GM23338 (cell line): Measurements from ENCODE around the gene CCL24. TPM values are rescaled to one million over a fixed set of nuclear protein-coding genes. Genes with fewer than 3 reads are reported as not detected.

Source experiments
- ATAC-seq: fragments of 200-7000 bp; cut with Tn5 transposase; 3 replicates; pipeline ENCODE4 v1.9.1; 2020
- DNase-seq: peaks from one replicate; pipeline ENCODE4 v3.0.0-alpha.2; 2015; ENCODE audit warnings: low spot score
- H2AFZ ChIP-seq: fragments of 200-600 bp; sonication (generic); 2 replicates; pipeline ENCODE4 v1.8.0; 2016; ENCODE audit warnings: antibody characterized with exemption, mild to moderate bottlenecking, moderate library complexity
- H3F3A ChIP-seq: fragments of 200-600 bp; sonication (generic); replicated peaks from 2 replicates; pipeline ENCODE4 v1.8.0; 2017; ENCODE audit warnings: antibody characterized with exemption, mixed run types, low read depth
- H3K27ac ChIP-seq: fragments of 200-600 bp; sonication (generic); 2 replicates; pipeline ENCODE4 v1.6.1; 2016; ENCODE audit warnings: low read depth
- H3K27me3 ChIP-seq: fragments of 200-600 bp; sonication (generic); 2 replicates; pipeline ENCODE4 v1.8.0; 2016; ENCODE audit warnings: mild to moderate bottlenecking, mixed run types, moderate library complexity; ENCODE audit not compliant: insufficient read depth
- H3K36me3 ChIP-seq: fragments of 200-600 bp; sonication (generic); 2 replicates; pipeline ENCODE4 v1.8.0; 2016; ENCODE audit warnings: mild to moderate bottlenecking; ENCODE audit not compliant: insufficient read depth
- H3K4me1 ChIP-seq: fragments of 200-600 bp; sonication (generic); 2 replicates; pipeline ENCODE4 v1.8.0; 2016; ENCODE audit warnings: mild to moderate bottlenecking, moderate library complexity; ENCODE audit not compliant: insufficient read depth
- H3K4me2 ChIP-seq: fragments of 200-600 bp; sonication (generic); 2 replicates; pipeline ENCODE4 v1.7.1; 2017; ENCODE audit warnings: mixed run types
- H3K4me3 ChIP-seq: fragments of 200-600 bp; sonication (generic); 2 replicates; pipeline ENCODE4 v1.6.1; 2016; ENCODE audit warnings: mixed run types
- H3K79me2 ChIP-seq: fragments of 200-600 bp; sonication (generic); replicated peaks from 2 replicates; pipeline ENCODE4 v1.8.0; 2017; ENCODE audit warnings: mild to moderate bottlenecking; ENCODE audit not compliant: insufficient read depth
- H3K9me2 ChIP-seq: fragments of 200-600 bp; sonication (generic); 2 replicates; pipeline ENCODE4 v1.8.0; 2017; ENCODE audit not compliant: insufficient read depth
- H4K20me1 ChIP-seq: fragments of 200-600 bp; sonication (generic); replicated peaks from 2 replicates; pipeline ENCODE4 v1.8.0; 2017; ENCODE audit warnings: mild to moderate bottlenecking; ENCODE audit not compliant: insufficient read depth
- H3K27ac Mint-ChIP-seq: 2 replicates; pipeline ENCODE4 v1.8.0; 2020; ENCODE audit warnings: inconsistent platforms, mild to moderate bottlenecking, moderate library complexity, mixed read lengths
- H3K27me3 Mint-ChIP-seq: 3 replicates; pipeline ENCODE4 v1.8.0; 2022; ENCODE audit warnings: low read depth, mild to moderate bottlenecking, moderate library complexity, mixed read lengths, inconsistent platforms; ENCODE audit not compliant: insufficient read depth, poor library complexity
- H3K36me3 Mint-ChIP-seq: 3 replicates; pipeline ENCODE4 v1.8.0; 2021; ENCODE audit warnings: low read depth, mild to moderate bottlenecking, inconsistent platforms, moderate library complexity, mixed read lengths
- H3K4me1 Mint-ChIP-seq: 3 replicates; pipeline ENCODE4 v1.8.0; 2020; ENCODE audit warnings: mild to moderate bottlenecking, inconsistent platforms, mixed read lengths
- H3K4me3 Mint-ChIP-seq: 3 replicates; pipeline ENCODE4 v1.8.0; 2021; ENCODE audit warnings: moderate library complexity, mild to moderate bottlenecking, inconsistent platforms, mixed read lengths
- H3K9me3 Mint-ChIP-seq: 3 replicates; pipeline ENCODE4 v1.8.0; 2020; ENCODE audit warnings: moderate library complexity, mild to moderate bottlenecking, inconsistent platforms, mixed read lengths
- CREB1 ChIP-seq: fragments of 250-450 bp; sonication (Bioruptor Pico); IDR thresholded peaks from 2 replicates; pipeline ENCODE4 v1.5.0; 2020; ENCODE audit warnings: low read depth, mild to moderate bottlenecking, moderate library complexity
- CTCF ChIP-seq, 2 experiments: fragments of 200-600 bp in 1 of 2; sonication (generic) in 1 of 2; conservative IDR thresholded peaks; 2 replicates each; pipeline versions ENCODE4 v1.5.1 to v1.6.1; 2016 to 2017; ENCODE audit warnings: antibody characterized with exemption in 2 of 2, low read depth in 2 of 2, mild to moderate bottlenecking in 2 of 2, moderate library complexity in 1 of 2
- ETS1 ChIP-seq: IDR thresholded peaks from 2 replicates; pipeline ENCODE4 v1.6.1; 2016; ENCODE audit warnings: antibody characterized with exemption
- EZH2 ChIP-seq: fragments of 200-600 bp; sonication (generic); IDR thresholded peaks from one replicate; pipeline ENCODE4 v1.8.0; 2017; ENCODE audit warnings: antibody characterized with exemption, mild to moderate bottlenecking, low read depth; ENCODE audit not compliant: unreplicated experiment
- EZH2phosphoT487 ChIP-seq: fragments of 200-600 bp; sonication (generic); IDR thresholded peaks from one replicate; pipeline ENCODE4 v1.8.1; 2018; ENCODE audit warnings: antibody characterized with exemption; ENCODE audit not compliant: unreplicated experiment
- JUNB ChIP-seq: IDR thresholded peaks from one replicate; pipeline ENCODE4 v1.6.1; 2016; ENCODE audit warnings: antibody characterized with exemption; ENCODE audit not compliant: unreplicated experiment
- POLR2AphosphoS5 ChIP-seq: IDR thresholded peaks from 2 replicates; pipeline ENCODE4 v1.6.1; 2016; ENCODE audit warnings: antibody characterized with exemption, low read depth
- STAT1 ChIP-seq: IDR thresholded peaks from one replicate; pipeline ENCODE4 v1.6.1; 2016; ENCODE audit warnings: antibody characterized with exemption; ENCODE audit not compliant: unreplicated experiment
- ZNF114 ChIP-seq: fragments of 250-450 bp; sonication (Bioruptor Pico); IDR thresholded peaks from 2 replicates; pipeline ENCODE4 v1.5.0; 2020; ENCODE audit warnings: mild to moderate bottlenecking, moderate library complexity
- polyA plus RNA-seq: library from polyadenylated mRNA; unstranded; fragments of >200 nt; fragmentation: Nextera tagmentation; extraction: Ambion mirVana; gene quantifications from 2 replicates; pipeline ENCODE4 v1.2.1, GENCODE V29; 2016
- total RNA-seq: library from RNA; depleted of rRNA; stranded (reverse); fragments of >200 nt; shearing (Covaris generic); gene quantifications from 2 replicates; pipeline ENCODE4 v1.2.3, GENCODE V29; 2014

CCL24 gene
- total and polyA plus RNA-seq, 2 experiments from 2014 or later: not detected

- H3K4me1 Mint-ChIP-seq: no peaks in the 10 kb centered on the region
- DNase-seq: no peak
- Histone ChIP-seq H3K4me3 (no peak overlapping the region), H3K27ac (no peak overlapping the region), H3F3A (no peaks in the 10 kb centered on the region), H3K4me2 (no peak overlapping the region), H4K20me1 (no peaks in the 10 kb centered on the region), H3K79me2 (no peaks in the 10 kb centered on the region), H3K27me3 (no peaks in the 10 kb centered on the region), H2AFZ (no peak overlapping the region), H3K9me2 (peaks cover 8% of the 10 kb centered on the region; the same call in 1 of the 2 replicates), H3K36me3 (no peaks in the 10 kb centered on the region), H3K4me1 (no peaks in the 10 kb centered on the region)
- H3K27ac Mint-ChIP-seq: no peak overlapping the region
- H3K36me3 Mint-ChIP-seq: no peaks in the 10 kb centered on the region
- H3K4me3 Mint-ChIP-seq: no peak overlapping the region
- peaks cover 9% of the 10 kb centered on the region for H3K9me3 Mint-ChIP-seq
- H3K27me3 Mint-ChIP-seq: peaks cover 8% of the 10 kb centered on the region
- ATAC-seq: no peak
- TF ChIP-seq POLR2AphosphoS5 (no peak), CREB1 (CRISPR knock-in tag) (no peak), CTCF (conservative IDR thresholded peaks at IDR 0.05; ENCODE audit: low read depth in 2 of 2) (no peak), JUNB (no peak), STAT1 (no peak), ZNF114 (CRISPR knock-in tag) (no peak), EZH2phosphoT487 (no peak)
Observed at GRCh38 chr7:75817116-75817515, 3.5 kb upstream of the CCL24 start.

GRCh38 chr7:75815418-75816064 lies 1.9 kb upstream of the CCL24 start:
- Histone ChIP-seq H3K36me3 (no peaks in the 10 kb centered on the region), H3F3A (no peaks in the 10 kb centered on the region), H3K27me3 (no peaks in the 10 kb centered on the region), H3K27ac (no peak overlapping the region), H4K20me1 (no peaks in the 10 kb centered on the region), H3K4me2 (no peak overlapping the region), H3K4me1 (no peaks in the 10 kb centered on the region), H3K9me2 (no peaks in the 10 kb centered on the region), H3K79me2 (no peaks in the 10 kb centered on the region), H3K4me3 (no peak overlapping the region), H2AFZ (no peak overlapping the region)
- H3K4me1 Mint-ChIP-seq: no peaks in the 10 kb centered on the region
- no peaks in the 10 kb centered on the region for H3K36me3 Mint-ChIP-seq
- DNase-seq: no peak
- H3K4me3 Mint-ChIP-seq: no peak overlapping the region
- no peak for ATAC-seq
- no peak overlapping the region for H3K27ac Mint-ChIP-seq
- 0 out of 3 replicates have a peak, but pooled peaks cover under 1% of the 10 kb centered on the region for H3K9me3 Mint-ChIP-seq
- TF ChIP-seq EZH2 (no peak), EZH2phosphoT487 (no peak)
- H3K27me3 Mint-ChIP-seq: peaks cover 8% of the 10 kb centered on the region

GRCh38 chr7:75814407-75814947 lies 871 bp upstream of the CCL24 start:
- H3K4me1 Mint-ChIP-seq: no peaks in the 10 kb centered on the region
- TF ChIP-seq JUNB (no peak), ETS1 (no peak)

More at GRCh38 chr7:75814407-75814947, 871 bp upstream of the CCL24 start:
- no peaks in the 10 kb centered on the region for H3K79me2 ChIP-seq
- no peaks in the 10 kb centered on the region for H3K27me3 ChIP-seq
- H3K27ac Mint-ChIP-seq: no peak overlapping the region
- ATAC-seq (no peak), DNase-seq (no peak)
- peaks cover 8% of the 10 kb centered on the region for H3K27me3 Mint-ChIP-seq
- no peaks in the 10 kb centered on the region for H3K9me2 ChIP-seq
- H3K36me3 Mint-ChIP-seq: no peaks in the 10 kb centered on the region
- no peak overlapping the region for H3K4me3 ChIP-seq
- H3K4me3 Mint-ChIP-seq: no peak overlapping the region
- H3K27ac ChIP-seq: no peak overlapping the region
- H3K4me2 ChIP-seq: no peak overlapping the region
- H3K36me3 ChIP-seq: no peaks in the 10 kb centered on the region
- H2AFZ ChIP-seq: no peak overlapping the region
- no peaks in the 10 kb centered on the region for H3K4me1 ChIP-seq
- H3K9me3 Mint-ChIP-seq: no peaks in the 10 kb centered on the region
- H3F3A ChIP-seq: no peaks in the 10 kb centered on the region
- no peaks in the 10 kb centered on the region for H4K20me1 ChIP-seq
